Activated T-helper 9 cell treated with anti-CD3 and anti-CD28 coated beads, Interleukin-2, amount 50 U/mL, for 16 hours (primary cell): ENCODE data around the gene TREM1.
"Not testable (repeated sequence)": the region's sequence is repeated elsewhere in the genome, so short reads cannot be mapped to it uniquely, and the experiment has no call there.

Experiments used
- DNase-seq: peaks from one replicate; pipeline ENCODE4 v3.0.0-alpha.2; 2020; ENCODE audit warnings: low read depth

The TREM1 gene

DNA sequence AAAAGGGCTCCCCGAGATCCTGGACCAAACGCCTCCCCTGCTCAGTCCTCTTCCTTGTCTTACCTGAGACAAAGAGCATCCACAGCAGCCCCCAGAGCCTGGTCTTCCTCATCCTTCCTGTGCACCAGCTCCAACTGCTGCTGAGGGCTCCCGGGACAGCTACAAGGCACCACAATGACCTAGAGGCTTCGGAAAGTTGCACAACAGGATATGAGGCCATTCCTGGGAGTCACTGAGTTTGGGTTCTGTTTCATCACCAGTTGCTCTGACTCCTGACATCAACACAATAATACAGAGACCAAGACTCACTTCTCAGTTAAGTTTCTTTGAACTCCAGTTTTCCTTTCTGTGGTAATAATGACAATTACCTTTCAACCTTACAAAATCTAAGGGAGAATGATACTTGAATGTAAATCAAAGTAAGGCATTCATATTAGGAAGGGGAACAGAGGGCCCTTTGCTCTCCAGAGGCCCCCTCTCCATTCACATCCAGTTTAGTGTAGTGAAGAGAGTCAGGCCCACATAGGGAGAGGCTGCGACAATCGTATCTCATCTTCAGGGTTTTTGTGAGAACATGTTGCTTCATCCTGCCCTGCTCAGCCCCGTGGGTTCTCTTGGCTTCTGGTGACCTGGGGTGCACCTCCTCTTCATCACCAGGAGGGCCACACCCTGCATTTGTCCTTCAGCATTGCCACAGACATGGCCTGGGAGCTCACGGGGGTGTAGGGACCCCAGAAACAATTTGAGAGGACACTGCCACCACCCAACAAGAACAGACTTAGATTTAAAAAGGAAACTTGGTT lies at the start of gene TREM1:
Gene TREM1, minus strand, starts transcription at position 139 of the 803 bp plus-strand sequence. Its CDS starts 27 bp downstream, at position 112.
- no peak for DNase-seq

DNA sequence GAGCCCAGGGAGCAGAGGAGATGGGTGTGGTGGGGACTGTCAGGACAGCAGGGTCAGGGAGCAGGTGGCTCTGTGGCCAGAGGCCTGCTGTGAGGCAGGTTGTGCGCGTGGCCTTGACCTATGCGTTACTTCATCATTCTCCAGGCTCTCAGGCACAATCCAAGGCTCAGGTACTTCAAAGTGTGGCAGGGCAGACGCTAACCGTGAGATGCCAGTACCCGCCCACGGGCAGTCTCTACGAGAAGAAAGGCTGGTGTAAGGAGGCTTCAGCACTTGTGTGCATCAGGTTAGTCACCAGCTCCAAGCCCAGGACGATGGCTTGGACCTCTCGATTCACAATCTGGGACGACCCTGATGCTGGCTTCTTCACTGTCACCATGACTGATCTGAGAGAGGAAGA lies 49.5 kb upstream of the TREM1 start:
- DNase-seq = no peak

DNA sequence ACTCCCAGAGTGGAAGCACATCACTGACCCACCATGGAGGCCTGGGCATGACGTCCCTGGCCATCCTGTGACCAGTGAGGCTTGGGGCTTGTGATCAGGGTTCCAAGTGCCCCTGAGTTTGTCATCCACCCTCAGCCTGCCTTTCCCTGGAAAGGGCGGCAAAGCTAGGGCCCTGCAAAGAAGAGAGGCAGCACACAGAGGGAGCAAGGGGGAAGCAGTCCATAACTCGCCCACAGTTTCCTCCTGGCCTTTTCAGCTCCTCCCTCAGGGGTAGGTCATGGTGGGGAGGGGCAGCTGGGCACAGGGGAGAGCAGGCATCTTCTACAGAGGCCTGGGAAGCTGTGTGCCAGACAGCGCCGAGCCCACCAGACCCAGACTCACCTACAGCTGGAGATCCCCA lies 48.8 kb upstream of the TREM1 start, which contains the start of gene NCR2:
Gene NCR2, plus strand, starts transcription at position 313 of the 400 bp plus-strand sequence. CDS start 269 bp downstream, outside the sequence.
- DNase-seq = no peak

DNA sequence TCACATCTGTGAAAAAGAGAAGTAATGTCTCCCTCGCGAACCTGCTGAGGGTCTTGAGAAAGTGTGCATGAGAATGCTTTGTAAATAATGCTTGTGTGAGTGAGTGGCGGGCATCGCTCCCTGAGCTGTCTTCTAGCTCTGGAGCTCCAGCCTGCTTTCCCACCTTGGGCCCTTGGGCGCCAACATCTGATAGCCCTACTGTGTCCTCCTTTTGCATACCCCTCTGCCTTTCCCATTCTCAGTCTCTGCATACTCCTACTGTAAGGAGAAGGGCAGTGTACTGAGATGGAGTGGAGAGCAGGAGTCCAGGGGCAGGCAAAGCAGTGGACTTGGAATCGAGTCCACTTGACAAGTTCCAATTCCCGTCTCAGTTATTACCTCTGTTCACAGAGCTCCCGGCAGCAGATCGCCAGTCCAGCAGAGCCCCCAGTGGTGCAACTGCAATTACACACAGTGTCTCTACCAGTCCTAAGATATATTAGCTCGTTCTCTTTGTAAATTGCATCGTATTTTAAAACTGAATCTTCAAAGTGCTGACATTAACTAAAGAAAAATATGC lies 48.1 kb upstream of the TREM1 start:
- DNase-seq = no peak

DNA sequence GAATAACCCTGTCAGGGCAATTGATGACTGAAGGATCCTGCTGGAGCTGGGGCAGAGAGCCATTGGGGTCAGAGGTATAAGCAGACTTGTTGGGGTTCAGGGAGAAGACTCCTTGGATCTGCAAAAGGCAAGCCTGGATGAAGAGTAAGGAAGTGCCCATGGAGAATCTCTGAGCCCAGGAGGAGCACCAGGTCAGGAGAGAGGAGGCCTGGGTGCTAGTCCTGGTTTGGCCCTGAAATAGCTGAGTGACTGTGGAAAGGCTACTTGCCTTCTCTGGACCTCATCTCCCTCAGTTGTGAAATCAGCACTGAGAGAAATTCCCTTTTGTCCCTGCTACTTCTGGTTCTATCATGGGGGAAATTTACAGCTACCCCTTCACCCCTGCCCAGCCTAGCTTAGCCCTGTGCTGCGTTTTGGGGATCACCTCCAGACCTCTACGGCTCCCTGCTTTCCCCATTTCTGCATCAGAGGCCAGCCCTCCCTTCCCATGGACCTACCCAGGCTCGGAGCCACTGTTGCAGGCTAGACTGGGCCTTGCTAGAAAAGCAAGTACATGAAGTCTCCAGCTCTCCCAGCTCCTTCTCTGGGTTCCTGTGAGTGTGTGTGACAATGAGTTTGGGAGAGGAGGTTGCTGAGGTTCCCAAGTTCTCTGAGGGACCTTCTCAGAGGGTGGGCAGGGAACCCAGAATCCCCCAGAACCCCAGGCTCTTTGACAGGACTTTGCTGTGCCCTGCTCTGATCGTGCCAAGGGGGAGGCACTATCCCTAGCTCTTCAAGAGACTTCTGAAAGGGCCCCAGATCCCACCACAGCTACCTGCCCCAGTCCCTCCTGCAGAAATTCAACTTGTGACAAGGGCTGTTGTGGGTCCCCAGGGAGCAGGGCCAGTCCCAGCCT lies 46.6 kb upstream of the TREM1 start:
- no peak for DNase-seq

DNA sequence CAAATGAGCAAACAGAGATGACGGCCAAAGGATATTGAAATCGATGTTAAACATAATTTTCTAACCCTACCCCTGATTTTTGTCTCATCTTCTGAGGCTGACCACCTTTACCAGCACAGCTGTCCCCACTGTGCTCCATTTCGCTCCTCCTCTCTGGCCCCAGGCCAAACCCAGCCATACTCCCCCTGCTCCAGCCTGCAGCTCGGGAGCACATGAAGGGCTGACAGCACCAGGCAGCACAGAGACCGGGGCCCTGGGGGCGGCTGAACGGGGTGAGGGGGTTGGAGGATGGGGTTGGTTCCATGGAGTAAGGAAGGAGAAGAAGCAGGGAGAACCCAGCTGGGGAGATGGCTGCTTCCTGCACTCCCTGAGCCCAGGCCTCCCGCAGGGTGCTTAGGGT lies 45.8 kb upstream of the TREM1 start:
- DNase-seq = no peak

DNA sequence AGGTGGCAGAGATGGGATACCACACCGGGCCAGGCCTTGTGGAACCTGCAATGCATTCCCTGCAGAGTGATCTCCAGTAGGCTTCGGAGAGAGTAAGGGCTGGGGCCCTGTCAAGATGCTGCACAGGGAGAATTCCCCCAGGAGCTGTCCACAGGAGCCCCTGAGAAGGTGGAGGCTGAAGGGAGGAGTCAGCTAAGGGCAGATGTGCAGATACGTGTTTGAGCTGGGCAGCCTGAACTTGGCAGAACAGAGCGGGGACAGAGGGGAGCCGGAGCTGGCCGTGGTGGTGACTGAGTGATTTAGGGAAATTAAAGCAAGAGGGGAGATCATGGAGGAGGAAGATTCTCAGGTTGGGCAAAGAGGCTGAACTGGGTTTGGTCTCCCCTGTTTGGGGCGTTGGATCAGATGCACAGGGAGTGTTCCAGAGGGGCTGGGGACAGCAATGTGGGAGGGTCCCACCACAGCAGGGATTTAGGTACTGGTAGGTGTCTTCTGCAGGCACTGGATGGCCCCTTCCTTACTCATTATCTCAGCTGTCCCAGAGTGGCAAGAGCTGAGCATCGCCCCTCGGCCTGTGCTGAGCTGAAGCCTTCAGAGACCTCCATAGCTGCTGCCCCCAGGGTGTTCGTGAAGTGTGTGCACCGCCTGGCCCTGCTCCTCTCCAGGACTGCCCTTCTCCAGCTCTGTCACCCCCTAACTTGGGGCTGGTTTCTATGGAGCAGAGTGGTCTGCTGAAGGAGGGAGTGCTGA lies 45.1 kb upstream of the TREM1 start:
- DNase-seq = no peak

DNA sequence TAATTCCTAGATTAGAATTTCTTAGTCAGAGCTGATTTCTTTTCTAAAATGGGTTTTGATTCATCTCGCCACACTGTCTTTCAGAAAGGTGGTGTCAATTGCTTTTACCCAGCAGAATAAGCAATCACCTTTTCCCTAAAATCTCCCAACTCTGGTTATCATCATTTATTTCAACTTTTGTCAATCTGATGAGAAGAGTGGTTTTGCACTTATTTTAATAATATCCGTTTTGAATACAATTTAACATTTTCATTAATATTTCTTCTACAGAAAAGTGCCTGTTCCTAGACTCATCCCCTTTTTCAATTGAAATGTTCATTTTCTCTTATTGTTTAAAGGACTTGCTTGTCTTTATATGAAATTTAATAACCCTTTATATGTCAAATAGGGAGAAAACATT lies 40.7 kb upstream of the TREM1 start:
- no peak for DNase-seq

DNA sequence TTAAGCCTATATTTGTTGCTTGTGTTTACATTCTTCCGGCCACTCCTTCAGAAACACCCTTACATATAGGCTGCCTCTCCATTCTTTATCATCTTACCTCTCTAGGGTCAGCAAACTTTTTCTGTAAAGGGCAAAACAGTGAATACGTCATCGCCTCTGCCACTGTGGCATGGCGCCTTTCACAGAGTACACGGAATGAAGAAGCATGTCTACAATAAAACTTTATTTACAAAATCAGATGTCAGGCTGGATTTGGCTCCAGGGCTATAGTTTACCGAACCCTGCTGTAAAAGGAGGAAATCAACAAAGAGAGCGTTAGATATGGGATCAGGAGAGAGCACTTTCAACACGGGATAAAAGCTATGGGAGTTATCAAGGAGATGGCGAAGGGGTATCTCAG lies 39.6 kb upstream of the TREM1 start:
- no peak for DNase-seq

DNA sequence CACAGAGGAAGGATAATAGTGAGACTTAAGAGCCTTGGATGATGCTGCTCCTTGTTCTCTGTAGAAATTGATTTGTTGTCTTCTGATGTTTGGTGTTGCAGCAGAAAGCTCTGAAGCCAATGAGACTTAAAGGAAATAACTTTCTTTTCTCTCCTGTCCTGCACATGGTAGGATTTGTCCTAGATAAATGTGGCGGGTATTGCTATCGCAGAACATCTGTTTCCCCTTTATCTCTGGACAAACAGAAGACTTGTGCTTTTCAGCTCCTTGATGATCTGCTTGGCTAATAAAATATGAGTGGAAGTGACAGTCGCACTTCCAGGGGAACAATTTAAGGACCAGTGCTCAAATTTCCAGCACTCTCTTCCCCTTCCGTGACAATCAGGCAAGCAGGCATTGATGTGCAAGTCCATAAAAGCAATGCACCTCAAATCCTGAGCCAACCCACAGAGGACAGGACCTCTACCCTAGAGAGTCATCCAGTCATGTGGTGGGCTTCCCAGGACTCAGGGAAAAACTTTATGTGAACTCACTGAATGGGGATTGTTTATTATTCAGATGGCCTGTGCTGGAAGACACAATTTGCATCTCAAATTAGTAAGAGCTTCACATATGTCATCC lies 39.1 kb upstream of the TREM1 start:
- no peak for DNase-seq

DNA sequence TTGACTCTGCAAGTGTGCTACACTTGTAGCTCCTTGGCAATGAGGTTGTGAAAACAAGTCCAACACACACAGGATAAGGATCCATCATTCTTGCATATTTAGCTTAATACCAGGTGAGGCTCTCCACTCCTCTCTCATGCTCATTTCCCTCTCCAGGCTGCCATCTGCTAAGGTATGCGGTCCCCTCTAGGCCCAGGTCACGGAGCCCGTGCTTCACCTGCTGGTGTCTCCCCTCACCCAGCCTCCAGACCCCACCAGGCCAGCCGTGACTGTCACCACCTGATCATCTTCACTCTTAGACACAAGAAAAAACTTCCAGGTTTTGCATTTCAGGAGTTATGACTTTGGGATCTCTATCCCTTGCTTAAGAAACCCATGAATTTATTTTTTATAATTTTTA lies 34.7 kb upstream of the TREM1 start:
- no peak for DNase-seq

DNA sequence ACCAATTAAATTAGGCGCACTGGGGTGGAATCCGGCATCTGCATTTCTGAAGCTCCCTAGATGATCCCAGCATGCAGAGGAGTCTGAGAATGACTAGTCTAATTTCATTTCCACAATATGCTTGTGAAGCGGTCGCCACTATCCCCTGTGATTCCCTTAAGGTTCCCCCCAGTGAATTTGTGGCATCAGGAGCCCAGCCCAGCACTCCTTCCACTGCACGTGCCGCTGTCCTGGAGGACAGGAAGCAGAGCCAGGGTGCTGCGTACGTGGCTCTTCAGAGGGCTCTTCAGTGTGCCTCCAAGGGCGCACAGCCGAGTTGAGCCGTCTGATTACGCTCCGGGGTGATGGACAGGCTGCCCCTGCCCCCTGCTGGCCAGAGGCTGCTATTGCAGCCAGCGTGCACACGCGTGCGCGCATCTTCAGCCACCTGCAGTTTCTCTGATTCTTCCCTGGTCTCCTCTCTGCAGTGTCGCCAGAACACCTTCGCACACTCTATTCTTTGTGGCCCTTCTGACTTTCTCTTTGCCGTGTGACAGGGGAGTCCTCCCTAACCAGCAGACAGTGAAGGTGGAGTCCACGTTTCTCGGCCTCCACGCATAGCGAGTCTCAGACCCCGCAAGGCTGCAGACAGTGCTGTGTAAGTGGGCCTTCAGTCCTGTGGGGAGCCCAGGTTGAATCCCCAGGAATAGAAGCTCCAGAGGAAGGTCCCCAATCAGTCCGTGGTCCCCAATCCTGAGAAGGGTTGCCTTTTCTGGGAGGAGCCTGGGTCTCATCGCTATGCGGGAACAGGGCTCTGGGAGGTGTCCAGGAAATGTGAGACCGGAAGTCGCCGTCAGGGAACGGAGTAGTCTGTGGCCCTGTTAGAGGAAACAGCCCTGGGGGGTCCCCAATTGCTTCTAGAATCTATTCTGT lies 32.4 kb upstream of the TREM1 start:
- peak; percentile 68 for DNase-seq

DNA sequence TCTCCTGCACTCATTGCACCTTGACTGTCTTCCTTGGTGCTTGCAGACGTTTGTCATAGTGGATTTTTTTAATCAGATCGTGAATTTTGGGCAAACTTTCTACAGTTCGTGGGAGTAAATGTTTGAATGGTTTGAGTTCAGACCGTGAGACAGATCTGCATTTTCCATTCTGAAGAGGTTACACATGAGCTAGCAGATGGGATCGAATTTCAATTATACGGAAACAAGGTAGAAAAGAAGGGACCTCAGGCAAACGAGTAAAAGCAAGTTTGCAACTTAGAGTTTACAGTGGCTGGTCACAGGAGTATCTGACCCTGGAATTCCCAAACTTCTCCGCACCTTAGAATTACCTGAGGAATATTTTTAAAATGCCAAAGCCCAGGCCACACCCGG lies 31.8 kb upstream of the TREM1 start:
- DNase-seq = no peak

DNA sequence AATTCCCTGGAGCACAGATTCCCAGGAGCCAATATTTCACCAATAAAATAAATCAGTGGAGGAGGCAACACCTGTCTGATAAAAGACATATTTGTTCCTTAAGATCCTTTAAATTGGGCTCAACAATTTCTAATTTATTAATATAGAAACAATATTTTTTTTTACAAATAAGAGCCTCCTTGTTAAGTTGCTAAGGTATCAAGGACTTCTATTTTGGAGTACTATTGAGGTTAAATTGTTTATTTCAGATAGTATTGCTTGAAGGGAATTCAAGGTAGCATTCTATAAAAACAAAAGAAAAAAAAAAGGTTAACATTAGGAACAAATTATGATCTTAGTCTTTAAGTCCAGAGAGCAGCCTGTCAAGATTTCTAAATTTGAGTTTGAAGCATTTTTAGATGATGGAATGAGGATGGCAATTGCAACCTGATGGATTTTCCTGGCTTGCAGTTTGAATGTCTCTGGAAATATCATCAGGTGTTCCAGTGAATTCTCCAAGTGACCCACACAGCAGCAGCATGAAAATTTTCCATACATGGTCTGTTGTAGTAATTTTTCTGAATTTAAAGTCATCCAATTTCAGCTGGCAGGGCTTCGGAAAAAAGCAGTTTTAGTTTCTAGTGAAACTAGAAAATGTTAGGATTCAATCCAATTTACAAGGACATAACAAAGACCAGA lies 29.6 kb upstream of the TREM1 start:
- no peak for DNase-seq

DNA sequence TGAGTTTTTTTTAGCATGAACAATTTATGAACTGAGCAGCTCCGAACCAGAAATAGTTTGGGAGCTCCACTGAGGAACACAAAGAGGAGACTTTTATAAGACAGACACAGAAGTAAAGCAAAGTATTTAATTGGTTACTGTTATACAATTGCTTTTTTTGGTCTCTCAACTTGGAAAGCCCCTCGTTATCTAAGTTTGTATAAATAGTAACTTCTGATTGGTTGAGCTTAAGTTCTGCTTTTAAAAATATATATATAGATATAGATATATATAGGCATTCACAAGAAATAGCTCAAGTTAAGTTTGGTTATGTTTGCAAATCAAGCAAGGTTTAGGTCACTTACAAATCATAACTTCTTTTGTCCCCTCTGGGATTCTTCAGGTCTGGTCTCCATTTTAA lies 28.7 kb upstream of the TREM1 start:
- DNase-seq = no peak

DNA sequence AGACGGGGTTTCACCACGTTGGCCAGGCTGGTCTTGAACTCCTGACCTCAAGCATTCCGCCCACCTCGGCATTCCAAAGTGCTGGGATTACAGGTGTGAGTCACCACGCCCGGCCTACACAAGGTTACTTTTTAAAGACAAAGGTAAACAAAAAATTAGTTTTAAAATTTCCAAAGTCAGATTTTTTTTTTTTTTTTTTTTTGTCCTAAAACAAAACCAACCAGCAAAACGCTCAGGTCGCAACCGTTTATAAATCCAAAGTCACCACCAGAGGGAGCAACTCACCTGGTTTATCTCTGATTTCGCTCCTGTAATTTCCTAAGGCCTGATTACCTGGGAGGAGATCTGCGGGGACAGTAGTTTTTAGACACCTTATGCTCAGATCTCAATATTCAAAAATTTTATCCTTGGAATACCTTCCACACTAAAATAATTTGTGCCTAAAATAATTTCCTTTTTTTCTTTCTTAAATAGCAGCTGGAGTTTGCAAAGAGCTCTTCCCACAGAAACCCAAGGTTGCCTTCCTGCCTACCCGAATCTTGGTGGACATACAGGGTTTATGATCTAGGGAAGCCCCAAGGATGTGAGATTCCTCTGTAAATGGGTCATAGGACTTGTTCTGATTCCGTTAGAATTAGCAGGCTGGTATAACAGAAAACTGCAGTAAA lies 19.8 kb upstream of the TREM1 start:
- DNase-seq = no peak

DNA sequence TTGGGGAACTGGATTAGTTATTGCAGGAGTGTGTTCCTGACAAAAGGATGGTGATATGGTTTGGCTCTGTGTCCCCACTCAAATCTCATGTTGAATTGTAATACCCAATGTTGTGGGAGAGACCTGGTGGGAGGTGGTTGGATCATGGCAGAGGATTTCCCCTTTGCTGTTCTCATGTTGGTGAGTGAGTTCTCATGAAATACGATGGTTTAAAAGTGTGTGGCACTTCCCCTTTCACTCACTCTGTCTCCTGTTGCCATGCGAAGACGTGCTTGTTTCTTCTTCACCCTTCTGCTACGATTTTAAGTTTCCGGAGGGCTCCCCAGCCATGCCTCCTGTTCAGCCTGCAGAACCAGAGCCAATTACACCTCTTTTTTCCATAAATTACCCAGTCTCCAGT lies 16.2 kb upstream of the TREM1 start:
- no peak for DNase-seq

DNA sequence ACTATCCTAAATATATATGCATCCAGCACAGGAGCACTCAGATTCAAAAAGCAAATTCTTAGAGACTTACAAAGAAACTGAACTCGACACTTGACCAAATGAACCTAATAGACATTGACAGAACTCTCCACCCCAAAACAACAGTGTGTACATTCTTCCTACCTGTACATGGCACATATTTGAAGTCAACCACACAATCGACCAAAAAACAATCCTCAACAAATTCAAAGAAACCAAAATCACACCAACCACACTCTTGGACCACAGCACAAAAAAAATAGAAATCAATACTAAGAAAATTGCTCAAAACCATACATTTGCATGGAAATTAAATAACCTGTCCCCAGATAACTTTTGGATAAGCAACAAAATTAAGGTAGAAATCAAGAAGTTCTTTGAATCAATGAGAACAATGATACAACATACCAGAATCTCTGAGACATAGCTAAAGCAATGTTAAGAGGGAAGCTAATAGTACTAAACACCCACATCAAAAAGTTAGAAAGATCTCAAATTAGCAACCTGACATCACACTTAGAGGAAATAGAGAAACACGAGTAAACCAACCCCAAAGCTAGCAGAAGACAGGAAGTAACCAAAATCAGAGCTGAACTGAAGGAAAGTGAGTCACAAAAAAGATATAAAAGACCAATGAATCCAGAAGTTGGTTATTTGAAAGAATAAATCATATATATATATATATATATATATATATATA lies 12.5 kb upstream of the TREM1 start:
- DNase-seq = no peak

DNA sequence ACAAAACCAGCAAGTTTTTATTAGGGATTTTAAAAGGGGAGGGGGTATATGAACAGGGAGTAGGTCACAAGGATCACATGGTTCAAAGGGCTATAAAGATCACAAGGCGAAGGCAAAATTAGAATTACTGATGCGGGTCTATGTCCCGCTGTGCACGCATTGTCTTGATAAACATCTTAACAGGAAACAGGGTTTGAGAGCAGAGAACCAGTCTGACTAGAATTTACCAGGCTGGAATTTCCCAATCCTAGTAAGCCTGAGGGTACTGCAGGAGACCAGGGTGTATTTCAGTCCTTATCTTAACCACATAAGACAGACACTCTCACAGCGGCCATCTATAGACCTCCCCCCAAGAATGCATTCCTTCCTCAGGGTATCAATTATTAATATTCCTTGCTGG lies 10.8 kb upstream of the TREM1 start:
- not testable (repeated sequence) for DNase-seq
